HG03139 (cell line): Measurements from ENCODE around the gene PRXL2B.

ENCODE experiments used
- ATAC-seq: cut with Tn5 transposase; IDR thresholded peaks from one replicate; pipeline ENCODE4 v1.9.1; 2021; ENCODE audit not compliant: unreplicated experiment

The PRXL2B gene

DNA sequence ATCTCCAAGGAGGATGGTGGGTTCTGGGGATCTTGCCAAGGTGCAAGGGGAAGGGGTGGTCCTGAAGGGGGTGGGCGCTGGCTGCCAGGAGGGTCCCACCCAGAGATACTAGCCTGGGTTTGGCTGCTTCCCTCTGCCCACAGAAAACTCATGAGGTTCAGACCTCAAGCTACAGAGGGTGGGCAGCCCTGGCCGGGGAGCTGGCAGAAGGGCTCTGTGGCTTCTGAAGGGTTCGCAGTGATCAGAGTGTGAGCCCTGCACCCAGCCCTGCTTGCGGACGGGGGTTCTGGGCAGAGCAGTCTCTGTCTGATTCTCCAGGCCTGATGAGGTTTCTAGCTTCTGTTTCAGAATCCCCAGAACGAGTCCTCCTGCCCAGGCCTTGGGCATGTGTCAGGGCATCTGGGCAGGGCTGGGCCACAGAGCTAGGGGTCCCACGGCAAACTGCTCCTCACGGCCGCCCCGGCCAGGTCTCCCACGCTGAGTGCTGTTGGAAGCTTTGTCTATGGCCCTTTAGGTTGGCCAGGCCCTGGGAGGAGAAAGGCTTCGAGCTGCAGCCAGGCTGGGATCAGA is 46.9 kb downstream of the PRXL2B start:
- no peak for ATAC-seq

- no peak for ATAC-seq
These were observed 47.4 kb downstream of the PRXL2B start for GRCh38 chr1:2633936-2634491.

DNA sequence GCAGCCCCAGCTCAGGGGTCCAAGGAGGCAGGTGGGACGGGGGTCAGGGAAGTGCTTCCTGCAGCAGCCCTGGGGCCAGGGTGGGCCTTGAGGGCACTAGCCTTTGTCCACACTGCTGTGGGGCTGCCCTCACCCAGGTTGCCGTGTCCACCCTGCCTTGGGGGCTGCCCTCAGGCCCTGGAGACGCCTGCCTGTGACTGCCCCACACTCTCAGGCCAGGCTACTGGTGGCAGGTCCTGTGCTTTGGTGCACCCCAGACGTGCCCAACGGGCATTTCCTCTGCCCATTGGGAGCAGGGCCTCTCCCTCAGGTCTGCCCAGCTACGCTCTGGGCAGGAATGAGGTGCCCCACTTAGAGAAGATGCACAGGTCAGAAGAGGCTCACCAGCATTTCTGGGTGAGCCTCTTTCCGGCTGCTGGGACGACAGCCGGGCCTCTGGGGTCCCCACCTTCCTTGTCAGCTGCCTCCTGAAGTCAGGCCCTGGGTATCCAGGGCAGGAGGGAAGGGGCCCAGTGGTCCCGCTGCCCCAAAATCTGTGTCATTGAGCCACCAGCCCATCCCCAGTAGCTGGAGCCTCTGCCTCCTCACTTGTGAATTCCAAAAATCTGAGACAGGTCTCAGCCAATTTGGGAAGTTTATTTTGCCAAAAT is 48.9 kb downstream of the PRXL2B start:
- no peak for ATAC-seq

DNA sequence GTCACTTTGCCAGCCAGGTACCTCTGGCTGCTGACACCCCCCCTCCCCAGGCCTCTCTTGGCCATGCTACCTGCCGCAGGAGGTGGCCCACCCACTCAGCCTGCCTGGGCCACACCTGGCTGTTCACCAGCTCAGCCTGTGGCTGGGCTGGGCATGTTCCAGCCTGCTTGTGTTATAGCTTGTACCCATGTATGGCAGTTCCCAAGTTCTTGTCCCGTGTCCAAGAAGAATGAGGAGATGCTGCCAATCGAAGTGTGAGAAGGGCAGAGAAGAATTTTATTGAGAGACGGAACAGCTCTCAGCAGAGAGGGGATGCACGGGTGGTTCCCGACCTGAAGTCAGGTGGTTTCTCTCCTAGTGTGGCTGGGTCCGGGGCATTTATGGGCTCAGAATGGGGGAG is 50.2 kb downstream of the PRXL2B start:
- no peak for ATAC-seq

- no peak for ATAC-seq
These were observed 51.0 kb downstream of the PRXL2B start for GRCh38 chr1:2637442-2638145.

GRCh38 chr1:2638466-2639115 is 52.0 kb downstream of the PRXL2B start:
- ATAC-seq, result no peak

- no peak for ATAC-seq
These were observed 52.6 kb downstream of the PRXL2B start for GRCh38 chr1:2639203-2639602.

GRCh38 chr1:2639607-2640521 is 53.3 kb downstream of the PRXL2B start:
- no peak for ATAC-seq

- no peak for ATAC-seq
These were observed 54.0 kb downstream of the PRXL2B start for GRCh38 chr1:2640626-2641025.
